Fibroblast of skin of left quadriceps (primary cell): ENCODE measurements around the gene PCDH19.
"Not testable (repeated sequence)": the region's sequence is repeated elsewhere in the genome, so short reads cannot be mapped to it uniquely, and the experiment has no call there.

Source experiments
- DNase-seq, 2 experiments: peaks; one replicate each; pipeline ENCODE4 v3.0.0-alpha.2; 2013; ENCODE audit warnings: low read depth in 2 of 2

Gene PCDH19

GRCh38 chrX:100409610-100410590 is at the start of gene PCDH19:
PCDH19 (minus strand) TSS chrX:100410273; CDS start chrX:100408597, 1,676 bp downstream.
- DNase-seq = peak; percentile 25 to 29

GRCh38 chrX:100449696-100450608 is 39.9 kb upstream of the PCDH19 start:
- no peak for DNase-seq

- no peak for DNase-seq
Measured at GRCh38 chrX:100447655-100448397, 37.8 kb upstream of the PCDH19 start.

- no peak for DNase-seq
Measured at GRCh38 chrX:100445593-100445992, 35.5 kb upstream of the PCDH19 start.

GRCh38 chrX:100441321-100441720 is 31.2 kb upstream of the PCDH19 start:
- not testable (repeated sequence) for DNase-seq

GRCh38 chrX:100440006-100440405 is 29.9 kb upstream of the PCDH19 start:
- DNase-seq = no peak

- no peak for DNase-seq
Measured at GRCh38 chrX:100435726-100436125, 25.7 kb upstream of the PCDH19 start.

GRCh38 chrX:100424012-100424411 is 13.9 kb upstream of the PCDH19 start:
- no peak for DNase-seq

GRCh38 chrX:100418556-100418955 is 8.5 kb upstream of the PCDH19 start:
- DNase-seq = no peak

GRCh38 chrX:100417681-100418080 is 7.6 kb upstream of the PCDH19 start:
- no peak for DNase-seq

GRCh38 chrX:100413229-100413628 is 3.2 kb upstream of the PCDH19 start:
- DNase-seq = peak in 1 of 2 experiments; percentile 18

- no peak for DNase-seq
Measured at GRCh38 chrX:100411802-100412715, 2.0 kb upstream of the PCDH19 start.

GRCh38 chrX:100410901-100411801 is 1.1 kb upstream of the PCDH19 start:
- no peak for DNase-seq

- DNase-seq = no peak
Measured at GRCh38 chrX:100408713-100409609, 1.1 kb downstream of the PCDH19 start.

GRCh38 chrX:100407784-100408712 is 2.0 kb downstream of the PCDH19 start:
- DNase-seq = no peak

GRCh38 chrX:100407147-100407783 is 2.8 kb downstream of the PCDH19 start:
- DNase-seq = no peak

- DNase-seq = no peak
Measured at GRCh38 chrX:100405424-100405823, 4.6 kb downstream of the PCDH19 start.
